ENCODE results near the gene EEF1G. TPM values are rescaled to one million over a fixed set of nuclear protein-coding genes. Genes with fewer than 3 reads are reported as not detected.

Gene EEF1G
- total and polyA plus RNA-seq, 9 of the 15 experiments (the other 6 are each of a cell fraction or from before 2014, with no cell fraction given) = 985 to 2,349 (median 2,035) TPM

DNA sequence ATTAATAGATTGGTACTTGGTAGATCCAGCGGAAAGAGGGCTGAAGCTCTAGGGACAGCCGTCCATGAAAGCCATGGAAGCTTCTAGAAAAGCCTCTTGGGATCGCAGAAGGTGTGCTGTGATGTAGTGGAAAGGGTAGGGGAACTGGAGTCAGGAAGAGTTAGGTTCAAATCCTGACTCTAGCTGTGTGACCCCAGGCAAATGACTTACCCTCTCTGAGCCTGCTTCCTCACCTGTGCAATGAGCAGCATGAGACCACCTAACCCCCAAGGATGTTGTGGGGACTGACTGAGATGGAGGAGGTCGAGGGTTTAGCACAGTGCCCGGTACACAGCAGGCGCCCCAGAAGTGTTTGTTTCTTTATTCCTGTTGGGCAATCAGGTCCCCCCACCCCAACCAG is 36.7 kb upstream of the EEF1G start:
- ATAC-seq = no peak
- Histone ChIP-seq H4K20me1 (replicated peaks; ENCODE audit: control insufficient read depth, insufficient read depth, low read length) (0 out of 2 replicates have a peak, but pooled peaks cover 5% of the 10 kb centered on the region), H3K9me1 (ENCODE audit: control insufficient read depth, insufficient read depth, low read length) (peaks cover 2% of the 10 kb centered on the region), H3K27me3 (ENCODE audit: control insufficient read depth in 2 of 2, insufficient read depth in 2 of 2, low read length in 2 of 2) (no peaks in the 10 kb centered on the region), H3K4me2 (ENCODE audit: insufficient read depth, low read length) (no peak overlapping the region), H3K79me2 (ENCODE audit: control insufficient read depth, insufficient read depth, low read length) (peaks cover 25% of the 10 kb centered on the region), H3K9me3 (replicated peaks; ENCODE audit: control insufficient read depth, insufficient read depth, low read depth, low read length) (no peaks in the 10 kb centered on the region), H3K9ac (ENCODE audit: insufficient read depth in 1 of 2, low read depth in 2 of 2, low read length in 2 of 2) (peak overlapping the region; percentile 93; a peak in 3 of 4 replicates), H3K4me3 (no peak overlapping the region), H3K4me1 (replicated peaks in 1 of 2; ENCODE audit: control insufficient read depth in 2 of 2, insufficient read depth in 2 of 2, low read length in 2 of 2) (peaks cover 29 to 60% of the 10 kb centered on the region in 2 experiments), H3K27ac (ENCODE audit: extremely low read depth, low read depth, low read length) (no peak overlapping the region), H3K36me3 (ENCODE audit: control insufficient read depth, insufficient read depth, low read length) (peaks cover 60% of the 10 kb centered on the region), H2AFZ (ENCODE audit: low read depth, low read length) (no peak overlapping the region)
- FAIRE-seq = no peak
- in situ Hi-C loops (cut with MboI) (no loop called here), intact Hi-C loops (cut with micrococcal nuclease) (loop anchor here (5.0 kb wide), 1 partner anchor 82 kb away; no protein-coding TSS in a partner anchor)
- DNase-seq (ENCODE audit: extremely low read depth in 1 of 4, low spot score in 3 of 4) = no peak
- BruUV-seq (replicated peaks) = no TSS peak
- CTCF ChIA-PET (ENCODE audit: low intra/inter-chr PET ratio) = no interaction called here
- POLR2A ChIA-PET = interaction anchor here (1.3 to 1.9 kb wide), 4 partner anchors 9 to 37 kb away, joined by 3 to 6 read pairs (median 6); partner anchors contain the start of genes EEF1G, MTA2 and TUT1
- 80% methylated on average over 6 of the region's 6 CpGs for WGBS (ENCODE audit: insufficient coverage, low coverage, missing lambda C conversion rate)
- TF ChIP-seq ZNF408 (CRISPR knock-in tag; IDR thresholded peaks at IDR 0.05; ENCODE audit: low read depth) (no peak), ZFP36 (IDR thresholded peaks at IDR 0.05; ENCODE audit: low read depth, low read length, partially characterized antibody) (peak; percentile 85), OTX1 (CRISPR knock-in tag; IDR thresholded peaks at IDR 0.05) (no peak), NR2F6 (CRISPR knock-in tag; IDR thresholded peaks at IDR 0.05) (no peak)
- TF ChIP-seq, protein P1, sequence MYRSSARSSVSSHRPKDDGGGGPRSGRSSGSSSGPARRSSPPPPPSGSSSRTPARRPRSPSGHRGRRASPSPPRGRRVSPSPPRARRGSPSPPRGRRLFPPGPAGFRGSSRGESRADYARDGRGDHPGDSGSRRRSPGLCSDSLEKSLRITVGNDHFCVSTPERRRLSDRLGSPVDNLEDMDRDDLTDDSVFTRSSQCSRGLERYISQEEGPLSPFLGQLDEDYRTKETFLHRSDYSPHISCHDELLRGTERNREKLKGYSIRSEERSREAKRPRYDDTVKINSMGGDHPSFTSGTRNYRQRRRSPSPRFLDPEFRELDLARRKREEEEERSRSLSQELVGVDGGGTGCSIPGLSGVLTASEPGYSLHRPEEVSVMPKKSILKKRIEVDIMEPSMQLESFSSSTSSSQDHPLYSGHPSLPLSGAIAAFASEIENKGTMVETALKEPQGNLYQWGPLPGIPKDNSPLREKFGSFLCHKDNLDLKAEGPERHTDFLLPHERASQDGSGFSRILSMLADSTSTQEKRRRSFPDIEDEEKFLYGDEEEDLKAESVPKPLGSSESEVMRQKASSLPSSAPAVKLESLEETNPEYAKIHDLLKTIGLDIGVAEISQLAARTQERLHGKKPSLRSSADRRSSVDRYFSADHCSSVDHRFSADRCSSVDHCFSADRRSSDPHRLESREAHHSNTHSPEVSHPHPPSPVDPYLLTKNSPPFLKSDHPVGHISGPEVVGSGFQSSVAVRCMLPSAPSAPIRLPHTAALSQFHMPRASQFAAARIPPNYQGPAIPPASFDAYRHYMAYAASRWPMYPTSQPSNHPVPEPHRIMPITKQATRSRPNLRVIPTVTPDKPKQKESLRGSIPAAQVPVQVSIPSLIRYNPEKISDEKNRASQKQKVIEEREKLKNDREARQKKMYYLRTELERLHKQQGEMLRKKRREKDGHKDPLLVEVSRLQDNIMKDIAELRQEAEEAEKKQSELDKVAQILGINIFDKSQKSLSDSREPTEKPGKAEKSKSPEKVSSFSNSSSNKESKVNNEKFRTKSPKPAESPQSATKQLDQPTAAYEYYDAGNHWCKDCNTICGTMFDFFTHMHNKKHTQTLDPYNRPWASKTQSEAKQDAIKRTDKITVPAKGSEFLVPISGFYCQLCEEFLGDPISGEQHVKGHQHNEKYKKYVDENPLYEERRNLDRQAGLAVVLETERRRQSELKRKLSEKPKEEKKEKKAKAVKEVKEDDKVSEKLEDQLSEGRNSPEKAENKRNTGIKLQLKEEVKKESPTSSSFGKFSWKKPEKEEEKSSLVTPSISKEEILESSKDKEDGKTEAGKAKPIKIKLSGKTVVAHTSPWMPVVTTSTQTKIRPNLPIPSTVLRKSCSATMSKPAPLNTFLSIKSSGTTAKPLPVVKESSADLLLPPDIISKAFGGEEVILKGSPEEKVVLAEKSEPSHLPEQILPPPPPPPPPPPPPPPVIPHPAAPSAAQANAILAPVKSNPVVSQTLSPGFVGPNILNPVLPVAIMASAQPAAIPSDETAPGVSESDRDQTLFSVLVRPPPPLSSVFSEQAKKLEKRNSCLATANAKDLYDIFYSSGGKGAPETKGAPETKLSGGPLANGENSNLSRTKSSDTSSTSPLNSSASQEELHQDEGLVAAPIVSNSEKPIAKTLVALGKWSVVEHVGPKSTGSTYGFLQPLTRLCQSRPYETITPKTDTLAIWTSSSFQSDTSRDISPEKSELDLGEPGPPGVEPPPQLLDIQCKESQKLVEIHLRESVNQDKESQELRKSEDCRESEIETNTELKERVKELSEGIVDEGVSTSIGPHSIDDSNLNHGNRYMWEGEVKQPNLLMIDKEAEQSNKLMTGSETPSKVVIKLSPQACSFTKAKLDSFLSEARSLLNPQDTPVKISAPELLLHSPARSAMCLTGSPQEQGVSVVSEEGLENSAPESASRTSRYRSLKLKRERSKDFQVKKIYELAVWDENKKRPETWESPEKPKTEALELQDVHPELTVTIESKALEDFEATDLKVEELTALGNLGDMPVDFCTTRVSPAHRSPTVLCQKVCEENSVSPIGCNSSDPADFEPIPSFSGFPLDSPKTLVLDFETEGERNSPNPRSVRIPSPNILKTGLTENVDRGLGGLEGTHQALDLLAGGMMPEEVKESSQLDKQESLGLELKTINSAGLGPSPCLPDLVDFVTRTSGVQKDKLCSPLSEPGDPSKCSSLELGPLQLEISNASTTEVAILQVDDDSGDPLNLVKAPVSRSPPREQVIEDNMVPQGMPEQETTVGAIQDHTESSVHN (IDR thresholded peaks at IDR 0.05; ENCODE audit: borderline replicate concordance in 1 of 2, low read depth in 1 of 2) = no peak
- TF ChIP-seq, protein P2, sequence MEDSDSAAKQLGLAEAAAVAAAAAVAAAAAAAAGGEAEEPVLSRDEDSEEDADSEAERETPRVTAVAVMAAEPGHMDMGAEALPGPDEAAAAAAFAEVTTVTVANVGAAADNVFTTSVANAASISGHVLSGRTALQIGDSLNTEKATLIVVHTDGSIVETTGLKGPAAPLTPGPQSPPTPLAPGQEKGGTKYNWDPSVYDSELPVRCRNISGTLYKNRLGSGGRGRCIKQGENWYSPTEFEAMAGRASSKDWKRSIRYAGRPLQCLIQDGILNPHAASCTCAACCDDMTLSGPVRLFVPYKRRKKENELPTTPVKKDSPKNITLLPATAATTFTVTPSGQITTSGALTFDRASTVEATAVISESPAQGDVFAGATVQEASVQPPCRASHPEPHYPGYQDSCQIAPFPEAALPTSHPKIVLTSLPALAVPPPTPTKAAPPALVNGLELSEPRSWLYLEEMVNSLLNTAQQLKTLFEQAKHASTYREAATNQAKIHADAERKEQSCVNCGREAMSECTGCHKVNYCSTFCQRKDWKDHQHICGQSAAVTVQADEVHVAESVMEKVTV (CRISPR knock-in tag; IDR thresholded peaks at IDR 0.05) = no peak
- TF ChIP-seq, protein P3, sequence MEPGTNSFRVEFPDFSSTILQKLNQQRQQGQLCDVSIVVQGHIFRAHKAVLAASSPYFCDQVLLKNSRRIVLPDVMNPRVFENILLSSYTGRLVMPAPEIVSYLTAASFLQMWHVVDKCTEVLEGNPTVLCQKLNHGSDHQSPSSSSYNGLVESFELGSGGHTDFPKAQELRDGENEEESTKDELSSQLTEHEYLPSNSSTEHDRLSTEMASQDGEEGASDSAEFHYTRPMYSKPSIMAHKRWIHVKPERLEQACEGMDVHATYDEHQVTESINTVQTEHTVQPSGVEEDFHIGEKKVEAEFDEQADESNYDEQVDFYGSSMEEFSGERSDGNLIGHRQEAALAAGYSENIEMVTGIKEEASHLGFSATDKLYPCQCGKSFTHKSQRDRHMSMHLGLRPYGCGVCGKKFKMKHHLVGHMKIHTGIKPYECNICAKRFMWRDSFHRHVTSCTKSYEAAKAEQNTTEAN (CRISPR knock-in tag; IDR thresholded peaks at IDR 0.05) = no peak

All from K562 (cell line).